ENCODE results near the gene CDHR2. TPM values are rescaled to one million over a fixed set of nuclear protein-coding genes. Genes with fewer than 3 reads are reported as not detected.
"Not testable (repeated sequence)": the region's sequence is repeated elsewhere in the genome, so short reads cannot be mapped to it uniquely, and the experiment has no call there.

The CDHR2 gene
- total and polyA plus RNA-seq, 2 of the 13 experiments (the other 11 are each of a cell fraction or from before 2014, with no cell fraction given), result 17.9 to 20.9 TPM

GRCh38 chr5:176550275-176550831 lies 1.2 kb downstream of the CDHR2 start (continued):
- TF ChIP-seq UBTF (CRISPR knock-in tag; IDR thresholded peaks at IDR 0.05) (peak; percentile 22; the same call in 1 of the 2 replicates), KDM2A (CRISPR knock-in tag; IDR thresholded peaks at IDR 0.05; ENCODE audit: borderline replicate concordance, low read depth) (0 out of 2 replicates have a peak, but pooled peaks have one; percentile 3), MAFF (IDR thresholded peaks at IDR 0.05; ENCODE audit: low read depth, low read length) (no peak), GABPA (IDR thresholded peaks at IDR 0.05; ENCODE audit: low read depth, low read length) (no peak), GABPA (CRISPR knock-in tag; IDR thresholded peaks at IDR 0.05; ENCODE audit: low read depth) (no peak), TAF1 (CRISPR knock-in tag; IDR thresholded peaks at IDR 0.05) (0 out of 2 replicates have a peak, but pooled peaks have one; percentile 32), HDAC1 (CRISPR knock-in tag; IDR thresholded peaks at IDR 0.05) (0 out of 2 replicates have a peak, but pooled peaks have one; percentile 30), ZNF598 (CRISPR knock-in tag; IDR thresholded peaks at IDR 0.05; ENCODE audit: borderline replicate concordance) (no peak), PCBP1 (IDR thresholded peaks at IDR 0.05; ENCODE audit: borderline replicate concordance, low read depth, low read length) (no peak), HNRNPL (IDR thresholded peaks at IDR 0.05; ENCODE audit: low read depth, low read length) (0 out of 2 replicates have a peak, but pooled peaks have one; percentile 75), ZNF761 (CRISPR knock-in tag; conservative IDR thresholded peaks at IDR 0.05) (no peak)

DNA sequence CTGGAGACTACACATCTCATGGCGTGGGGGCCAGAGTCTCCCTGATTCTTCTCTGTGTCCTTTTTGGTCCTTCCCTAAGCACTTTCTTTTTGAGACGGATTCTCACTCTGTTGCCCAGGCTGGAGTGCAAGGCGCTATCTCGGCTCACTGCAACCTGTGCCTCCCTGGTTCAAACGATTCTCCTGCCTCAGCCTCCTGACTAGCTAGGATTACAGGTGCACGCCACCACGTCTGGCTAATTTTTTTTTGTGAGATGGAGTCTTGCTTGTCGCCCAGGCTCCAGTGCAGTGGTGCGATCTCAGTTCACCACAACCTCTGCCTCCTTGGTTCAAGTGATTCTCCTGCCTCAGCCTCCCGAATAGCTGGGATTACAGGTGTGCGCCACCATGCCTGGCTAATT lies 1.8 kb downstream of the CDHR2 start:
- BruUV-seq (replicated peaks); H4K20me1 ChIP-seq (ENCODE audit: insufficient read depth, low read length); CTCF ChIA-PET (ENCODE audit: low intra/inter-chr PET ratio, low total read pairs); H3K27ac ChIP-seq (ENCODE audit: extremely low read length, insufficient read depth, low read length); H3K27me3 ChIP-seq (ENCODE audit: control insufficient read depth in 1 of 2, insufficient read depth in 2 of 2, low read length in 2 of 2); H3K9me3 ChIP-seq (ENCODE audit: low read length); H3K9ac ChIP-seq (ENCODE audit: insufficient read depth, low read depth, low read length); intact Hi-C loops (cut with micrococcal nuclease; ENCODE audit: unreplicated experiment); in situ Hi-C loops (cut with HindIII; ENCODE audit: extremely low pct_ligation_motif_present, low pct_unique_long_range_greater_than_20kb); H2AFZ ChIP-seq (ENCODE audit: low read length); FAIRE-seq; DNase-seq (ENCODE audit: low spot score); ATAC-seq; H3K36me3 ChIP-seq (replicated peaks in 1 of 2; ENCODE audit: control insufficient read depth in 1 of 2, insufficient read depth in 2 of 2, low read length in 2 of 2): not testable (repeated sequence)
- 77% methylated on average over 11 of the region's 11 CpGs for WGBS (ENCODE audit: low lambda C conversion rate)
- H3K4me3 ChIP-seq (replicated peaks in 1 of 3; ENCODE audit: insufficient read depth in 1 of 3, low read depth in 2 of 3, low read length in 3 of 3), result peak overlapping the region; percentile 66 to 86 (median 72); a peak in 5 of 6 replicates
- TF ChIP-seq ZMYM3 (CRISPR knock-in tag; IDR thresholded peaks at IDR 0.05) (peak; percentile 58; the same call in 1 of the 2 replicates), ZNF460 (CRISPR knock-in tag; IDR thresholded peaks at IDR 0.05; ENCODE audit: borderline replicate concordance) (peak; percentile 92)
- TF ChIP-seq, protein P1, sequence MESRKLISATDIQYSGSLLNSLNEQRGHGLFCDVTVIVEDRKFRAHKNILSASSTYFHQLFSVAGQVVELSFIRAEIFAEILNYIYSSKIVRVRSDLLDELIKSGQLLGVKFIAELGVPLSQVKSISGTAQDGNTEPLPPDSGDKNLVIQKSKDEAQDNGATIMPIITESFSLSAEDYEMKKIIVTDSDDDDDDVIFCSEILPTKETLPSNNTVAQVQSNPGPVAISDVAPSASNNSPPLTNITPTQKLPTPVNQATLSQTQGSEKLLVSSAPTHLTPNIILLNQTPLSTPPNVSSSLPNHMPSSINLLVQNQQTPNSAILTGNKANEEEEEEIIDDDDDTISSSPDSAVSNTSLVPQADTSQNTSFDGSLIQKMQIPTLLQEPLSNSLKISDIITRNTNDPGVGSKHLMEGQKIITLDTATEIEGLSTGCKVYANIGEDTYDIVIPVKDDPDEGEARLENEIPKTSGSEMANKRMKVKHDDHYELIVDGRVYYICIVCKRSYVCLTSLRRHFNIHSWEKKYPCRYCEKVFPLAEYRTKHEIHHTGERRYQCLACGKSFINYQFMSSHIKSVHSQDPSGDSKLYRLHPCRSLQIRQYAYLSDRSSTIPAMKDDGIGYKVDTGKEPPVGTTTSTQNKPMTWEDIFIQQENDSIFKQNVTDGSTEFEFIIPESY (CRISPR knock-in tag; IDR thresholded peaks at IDR 0.05), result peak; percentile 58
- H3K4me2 ChIP-seq (ENCODE audit: low read depth, low read length), result peak overlapping the region; percentile 98
- POLR2A ChIA-PET, result interaction anchor here (9.7 kb wide), 1 partner anchor 14 kb away, joined by 212 read pairs; the partner anchor contains the start of gene RNF44
- H3K4me1 ChIP-seq (ENCODE audit: insufficient read depth, low read length), result peaks cover 50% of the 10 kb centered on the region
- peaks cover 16% of the 10 kb centered on the region for H3K79me2 ChIP-seq (ENCODE audit: insufficient read depth, low read length)

Data from HepG2 (cell line).